ENCODE results near the gene SMAD9.

DNA sequence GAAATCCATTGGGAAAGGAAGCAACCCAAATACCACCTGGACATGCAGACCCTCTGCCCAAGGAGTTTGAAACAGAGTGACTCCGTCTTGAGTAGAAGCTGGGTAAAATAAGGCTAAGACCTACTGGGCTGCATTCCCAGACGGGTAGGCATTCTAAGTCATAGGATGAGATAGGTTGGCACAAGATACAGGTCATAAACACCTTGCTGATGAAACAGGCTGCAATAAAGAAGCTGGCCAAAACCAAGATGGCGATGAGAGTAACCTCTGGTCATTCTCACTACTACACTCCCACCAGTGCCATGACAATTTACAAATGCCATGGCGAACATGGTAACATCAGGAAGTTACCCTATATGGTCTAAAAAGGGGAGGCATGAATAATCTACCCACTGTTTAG is 60.8 kb downstream of the SMAD9 start:
- no peak for TF ChIP-seq POLR2A (IDR thresholded peaks at IDR 0.05)
- TF ChIP-seq, protein P1, sequence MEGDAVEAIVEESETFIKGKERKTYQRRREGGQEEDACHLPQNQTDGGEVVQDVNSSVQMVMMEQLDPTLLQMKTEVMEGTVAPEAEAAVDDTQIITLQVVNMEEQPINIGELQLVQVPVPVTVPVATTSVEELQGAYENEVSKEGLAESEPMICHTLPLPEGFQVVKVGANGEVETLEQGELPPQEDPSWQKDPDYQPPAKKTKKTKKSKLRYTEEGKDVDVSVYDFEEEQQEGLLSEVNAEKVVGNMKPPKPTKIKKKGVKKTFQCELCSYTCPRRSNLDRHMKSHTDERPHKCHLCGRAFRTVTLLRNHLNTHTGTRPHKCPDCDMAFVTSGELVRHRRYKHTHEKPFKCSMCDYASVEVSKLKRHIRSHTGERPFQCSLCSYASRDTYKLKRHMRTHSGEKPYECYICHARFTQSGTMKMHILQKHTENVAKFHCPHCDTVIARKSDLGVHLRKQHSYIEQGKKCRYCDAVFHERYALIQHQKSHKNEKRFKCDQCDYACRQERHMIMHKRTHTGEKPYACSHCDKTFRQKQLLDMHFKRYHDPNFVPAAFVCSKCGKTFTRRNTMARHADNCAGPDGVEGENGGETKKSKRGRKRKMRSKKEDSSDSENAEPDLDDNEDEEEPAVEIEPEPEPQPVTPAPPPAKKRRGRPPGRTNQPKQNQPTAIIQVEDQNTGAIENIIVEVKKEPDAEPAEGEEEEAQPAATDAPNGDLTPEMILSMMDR (IDR thresholded peaks at IDR 0.05) = no peak
